ENCODE measurements around the gene SH3GL1. TPM values are rescaled to one million over a fixed set of nuclear protein-coding genes. Genes with fewer than 3 reads are reported as not detected.

SH3GL1 gene
- total RNA-seq, 3 donors from 2014 or later: 31.7 to 54.9 (median 47.5) TPM

DNA sequence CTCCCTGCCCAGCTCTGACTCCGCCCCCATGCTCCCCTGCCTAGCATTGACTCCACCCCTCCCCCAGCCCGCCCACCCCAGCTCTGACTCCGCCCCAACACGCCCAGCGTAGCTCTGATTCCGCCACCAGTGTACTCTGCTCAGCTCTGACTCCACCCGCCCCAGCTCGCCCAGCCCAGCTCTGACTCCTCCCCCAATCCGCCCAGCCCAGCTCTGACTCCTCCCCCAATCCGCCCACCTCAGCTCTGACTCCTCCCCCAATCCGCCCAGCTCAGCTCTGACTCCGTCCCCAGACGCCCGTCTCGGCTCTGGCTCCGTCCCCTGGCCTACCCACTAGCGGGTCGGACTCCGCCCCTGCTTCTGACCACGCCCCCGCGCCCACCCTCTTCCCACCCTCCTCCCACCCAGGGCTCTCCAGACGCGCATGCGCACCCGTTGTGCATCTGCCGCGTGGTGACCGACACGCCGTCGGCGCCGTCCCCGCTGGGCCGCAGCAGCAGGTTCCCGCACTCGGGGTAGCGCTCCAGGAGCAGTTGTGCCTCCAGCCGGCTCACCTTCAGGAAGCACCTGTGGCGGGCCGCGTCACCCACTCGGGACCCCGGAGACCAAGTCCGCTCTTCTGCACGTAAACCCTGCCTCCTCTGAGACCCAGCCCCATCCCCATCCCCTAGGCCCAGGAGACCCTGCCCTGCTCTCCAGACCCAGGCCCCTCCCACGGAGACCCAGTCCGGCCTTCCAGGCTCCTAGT is 71.9 kb downstream of the SH3GL1 start:
- no peak overlapping the region for H3K4me3 ChIP-seq
- H3K36me3 ChIP-seq (ENCODE audit: low read depth): no peaks in the 10 kb centered on the region
- no peaks in the 10 kb centered on the region for H3K9me3 ChIP-seq
- ATAC-seq (peak; percentile 93), DNase-seq (peak; percentile 95 to 99 (median 96))
- peaks cover 6% of the 10 kb centered on the region for H3K4me1 ChIP-seq (ENCODE audit: low read depth)
- intact Hi-C loops (cut with DNase I, micrococcal nuclease): no loop called here
- TF ChIP-seq CTCF (IDR thresholded peaks at IDR 0.05): no peak

- DNase-seq (no peak), ATAC-seq (peak; percentile 48)
- intact Hi-C loops (cut with DNase I, micrococcal nuclease): no loop called here
- no peak for TF ChIP-seq CTCF (IDR thresholded peaks at IDR 0.05)
- Histone ChIP-seq H3K36me3 (ENCODE audit: low read depth) (no peaks in the 10 kb centered on the region), H3K4me1 (ENCODE audit: low read depth) (peaks cover 6% of the 10 kb centered on the region), H3K4me3 (no peak overlapping the region), H3K9me3 (no peaks in the 10 kb centered on the region)
These were observed 72.5 kb downstream of the SH3GL1 start for GRCh38 chr19:4327877-4328242.

GRCh38 chr19:4327252-4327876 is 73.0 kb downstream of the SH3GL1 start:
- DNase-seq (peak; percentile 80 to 92 (median 89)), ATAC-seq (peak; percentile 52)
- no peaks in the 10 kb centered on the region for H3K36me3 ChIP-seq (ENCODE audit: low read depth)
- no peak for TF ChIP-seq CTCF (IDR thresholded peaks at IDR 0.05)
- intact Hi-C loops (cut with DNase I, micrococcal nuclease): no loop called here
- H3K9me3 ChIP-seq: no peaks in the 10 kb centered on the region
- H3K4me3 ChIP-seq: no peak overlapping the region
- H3K4me1 ChIP-seq (ENCODE audit: low read depth): peaks cover 6% of the 10 kb centered on the region

- H3K9me3 ChIP-seq: no peaks in the 10 kb centered on the region
- ATAC-seq: no peak
- no peaks in the 10 kb centered on the region for H3K36me3 ChIP-seq (ENCODE audit: low read depth)
- DNase-seq: no peak
- no peak overlapping the region for H3K4me3 ChIP-seq
- peaks cover 6% of the 10 kb centered on the region for H3K4me1 ChIP-seq (ENCODE audit: low read depth)
- intact Hi-C loops (cut with DNase I, micrococcal nuclease): no loop called here
- TF ChIP-seq CTCF (IDR thresholded peaks at IDR 0.05): no peak
These were observed 73.5 kb downstream of the SH3GL1 start for GRCh38 chr19:4326837-4327251.

DNA sequence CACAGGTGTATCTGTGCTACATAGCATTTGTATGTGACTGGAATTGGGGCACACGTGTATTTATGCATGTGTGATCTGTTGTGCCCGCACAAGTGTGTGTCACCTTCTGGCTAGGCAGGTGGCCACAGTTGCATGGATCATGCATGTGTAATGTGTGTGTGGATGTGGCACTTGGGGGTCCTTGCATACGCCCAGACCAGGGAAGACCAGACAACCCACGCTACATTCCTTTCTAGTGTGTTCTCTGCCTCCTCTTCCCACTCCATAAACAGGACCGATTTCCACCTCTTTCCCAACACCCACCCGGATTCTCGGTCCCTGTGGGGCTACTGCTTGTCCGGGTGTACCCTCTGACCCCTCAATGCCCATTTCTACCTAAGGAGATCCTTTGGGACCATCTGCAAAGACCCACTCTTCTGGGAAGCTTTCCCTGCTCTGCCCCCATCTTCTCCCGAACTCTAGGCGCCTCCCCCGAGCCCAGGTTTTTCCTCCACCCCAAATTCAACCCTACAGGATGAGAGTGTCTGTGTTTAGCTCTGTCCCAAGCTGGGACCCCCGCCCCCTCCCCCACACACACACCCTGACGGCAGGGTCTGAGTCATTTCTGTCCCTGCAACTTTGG is 74.0 kb downstream of the SH3GL1 start:
- H3K4me3 ChIP-seq: no peak overlapping the region
- H3K9me3 ChIP-seq: no peaks in the 10 kb centered on the region
- DNase-seq: no peak
- no peak for ATAC-seq
- H3K36me3 ChIP-seq (ENCODE audit: low read depth): no peaks in the 10 kb centered on the region
- peaks cover 6% of the 10 kb centered on the region for H3K4me1 ChIP-seq (ENCODE audit: low read depth)
- intact Hi-C loops (cut with DNase I, micrococcal nuclease): no loop called here
- TF ChIP-seq CTCF (IDR thresholded peaks at IDR 0.05): no peak

Measured in mucosa of descending colon (tissue), 3 donors.